Right lobe of liver (tissue), 4 donors: ENCODE measurements around the gene DAND5.

Experiments
- POLR2A ChIP-seq: fragments of 450-650 bp; IDR thresholded peaks from one replicate; pipeline ENCODE4 v1.6.1; 2017; ENCODE audit warnings: antibody characterized with exemption, mild to moderate bottlenecking
- TF ChIP-seq, protein P1 (sequence below), 4 donors: fragments of 200-600 bp in 3 of 4; fragments of 450-650 bp in 1 of 4; IDR thresholded peaks; one replicate each; pipeline versions ENCODE4 v1.5.1 to v1.8.0; 2016 to 2022; ENCODE audit warnings: antibody characterized with exemption in 4 of 4, mild to moderate bottlenecking in 2 of 4
- donor health status: DM: no; HTN: no; CAD: no.
- donor health status: DM: no; HTN: no; CAD: no.
- donor health status: DM: no; HTN: yes; CAD: no.

DNA sequence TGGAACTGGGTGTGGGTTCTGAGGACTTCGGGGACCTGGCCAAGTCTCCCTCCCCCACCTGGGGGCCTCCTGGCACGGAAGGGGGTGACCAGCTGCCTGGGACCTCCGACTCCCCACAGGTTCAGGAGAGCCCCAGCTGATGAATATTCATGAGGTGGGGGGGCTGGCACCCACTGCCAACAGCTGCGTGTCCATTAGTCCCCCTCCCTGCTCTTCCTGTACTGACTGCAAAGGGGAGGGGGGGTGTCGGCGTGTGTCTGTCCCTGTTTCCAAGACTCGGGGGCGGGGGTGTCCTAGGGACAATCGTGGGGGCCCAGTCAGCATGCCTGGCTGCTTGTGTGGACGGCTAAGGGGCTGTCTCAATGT is 15.3 kb downstream of the DAND5 start:
- TF ChIP-seq, protein P1, sequence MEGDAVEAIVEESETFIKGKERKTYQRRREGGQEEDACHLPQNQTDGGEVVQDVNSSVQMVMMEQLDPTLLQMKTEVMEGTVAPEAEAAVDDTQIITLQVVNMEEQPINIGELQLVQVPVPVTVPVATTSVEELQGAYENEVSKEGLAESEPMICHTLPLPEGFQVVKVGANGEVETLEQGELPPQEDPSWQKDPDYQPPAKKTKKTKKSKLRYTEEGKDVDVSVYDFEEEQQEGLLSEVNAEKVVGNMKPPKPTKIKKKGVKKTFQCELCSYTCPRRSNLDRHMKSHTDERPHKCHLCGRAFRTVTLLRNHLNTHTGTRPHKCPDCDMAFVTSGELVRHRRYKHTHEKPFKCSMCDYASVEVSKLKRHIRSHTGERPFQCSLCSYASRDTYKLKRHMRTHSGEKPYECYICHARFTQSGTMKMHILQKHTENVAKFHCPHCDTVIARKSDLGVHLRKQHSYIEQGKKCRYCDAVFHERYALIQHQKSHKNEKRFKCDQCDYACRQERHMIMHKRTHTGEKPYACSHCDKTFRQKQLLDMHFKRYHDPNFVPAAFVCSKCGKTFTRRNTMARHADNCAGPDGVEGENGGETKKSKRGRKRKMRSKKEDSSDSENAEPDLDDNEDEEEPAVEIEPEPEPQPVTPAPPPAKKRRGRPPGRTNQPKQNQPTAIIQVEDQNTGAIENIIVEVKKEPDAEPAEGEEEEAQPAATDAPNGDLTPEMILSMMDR (IDR thresholded peaks at IDR 0.05), result no peak
- no peak for TF ChIP-seq POLR2A
